Trophoblast cell (in vitro differentiated cells and primary cell): ENCODE data around the gene JAKMIP3.

Source experiments
- DNase-seq, 2 donors: peaks; one replicate each; pipeline ENCODE4 v3.0.0-alpha.2; 2016
- H2AFZ ChIP-seq: 2 replicates; pipeline ENCODE4 v1.6.1; 2013; ENCODE audit warnings: low read length, moderate library complexity, mild to moderate bottlenecking; ENCODE audit not compliant: insufficient read depth, poor library complexity
- H2AK5ac ChIP-seq: 2 replicates; pipeline ENCODE4 v1.6.1; 2013; ENCODE audit warnings: mild to moderate bottlenecking, low read length
- H2BK120ac ChIP-seq: 2 replicates; pipeline ENCODE4 v1.6.1; 2013; ENCODE audit warnings: low read length, mild to moderate bottlenecking, moderate library complexity; ENCODE audit not compliant: insufficient read depth, poor library complexity
- H2BK12ac ChIP-seq: 2 replicates; pipeline ENCODE4 v1.6.1; 2013; ENCODE audit warnings: mild to moderate bottlenecking, low read length, moderate library complexity
- H2BK5ac ChIP-seq: 2 replicates; pipeline ENCODE4 v1.6.1; 2013; ENCODE audit warnings: low read length, low read depth, moderate library complexity, mild to moderate bottlenecking; ENCODE audit not compliant: poor library complexity
- H3K14ac ChIP-seq: 2 replicates; pipeline ENCODE4 v1.6.1; 2013; ENCODE audit warnings: mild to moderate bottlenecking, low read length
- H3K18ac ChIP-seq: 2 replicates; pipeline ENCODE4 v1.6.1; 2013; ENCODE audit warnings: mild to moderate bottlenecking, low read length
- H3K23ac ChIP-seq: 2 replicates; pipeline ENCODE4 v1.6.1; 2013; ENCODE audit warnings: low read length
- H3K27ac ChIP-seq: 2 replicates; pipeline ENCODE4 v1.5.1; 2013; ENCODE audit warnings: low read depth, mild to moderate bottlenecking, inconsistent platforms, low read length, moderate library complexity
- H3K27me3 ChIP-seq: 2 replicates; pipeline ENCODE4 v1.6.1; 2013; ENCODE audit warnings: inconsistent platforms, mild to moderate bottlenecking, low read length, moderate library complexity; ENCODE audit not compliant: insufficient read depth
- H3K36me3 ChIP-seq, 2 experiments: 1 replicate in 1 of 2; 2 replicates in 1 of 2; pipeline ENCODE4 v1.6.1; 2013; ENCODE audit warnings: low read length in 2 of 2, mild to moderate bottlenecking in 2 of 2, moderate library complexity in 1 of 2; ENCODE audit not compliant: insufficient read depth in 2 of 2, control insufficient read depth in 1 of 2
- H3K4ac ChIP-seq: 2 replicates; pipeline ENCODE4 v1.6.1; 2013; ENCODE audit warnings: low read depth, mild to moderate bottlenecking, low read length, moderate library complexity
- H3K4me1 ChIP-seq, 2 experiments: 1 replicate in 1 of 2; 2 replicates in 1 of 2; pipeline ENCODE4 v1.6.1; 2013; ENCODE audit warnings: low read length in 2 of 2, mild to moderate bottlenecking in 2 of 2, moderate library complexity in 1 of 2; ENCODE audit not compliant: insufficient read depth in 2 of 2, control insufficient read depth in 1 of 2
- H3K4me2 ChIP-seq: 2 replicates; pipeline ENCODE4 v1.6.1; 2013; ENCODE audit warnings: inconsistent platforms, mild to moderate bottlenecking, low read length, moderate library complexity
- H3K4me3 ChIP-seq: 2 replicates; pipeline ENCODE4 v1.5.1; 2013; ENCODE audit warnings: mild to moderate bottlenecking, low read depth, low read length, inconsistent platforms
- H3K79me1 ChIP-seq: one replicate; pipeline ENCODE4 v1.6.1; 2013; ENCODE audit warnings: low read length
- H3K79me2 ChIP-seq: 2 replicates; pipeline ENCODE4 v1.6.1; 2013; ENCODE audit warnings: low read length, mild to moderate bottlenecking; ENCODE audit not compliant: control insufficient read depth, insufficient read depth, poor library complexity
- H3K9ac ChIP-seq: 2 replicates; pipeline ENCODE4 v1.6.1; 2013; ENCODE audit warnings: mild to moderate bottlenecking, low read length
- H3K9me3 ChIP-seq: 2 replicates; pipeline ENCODE4 v1.6.1; 2013; ENCODE audit warnings: low read depth, mild to moderate bottlenecking, control low read depth, inconsistent platforms, low read length; ENCODE audit not compliant: insufficient read depth
- H4K12ac ChIP-seq: 2 replicates; pipeline ENCODE4 v1.6.1; 2013; ENCODE audit warnings: low read depth, mild to moderate bottlenecking, low read length, moderate library complexity
- H4K8ac ChIP-seq: 2 replicates; pipeline ENCODE4 v1.6.1; 2013; ENCODE audit warnings: low read depth, mild to moderate bottlenecking, low read length, moderate library complexity
- H4K91ac ChIP-seq: one replicate; pipeline ENCODE4 v1.6.1; 2013; ENCODE audit warnings: low read depth, mild to moderate bottlenecking, low read length, moderate library complexity
- WGBS: extraction: QIAGEN DNeasy Blood & Tissue Kit; methylation state at CpG from one replicate; pipeline ENCODE4 v1.1.7; 2013; ENCODE audit warnings: missing lambda C conversion rate; ENCODE audit not compliant: insufficient read length, insufficient coverage; ENCODE audit errors: extremely low coverage; 5-methylcytosine and 5-hydroxymethylcytosine counted together

The JAKMIP3 gene

GRCh38 chr10:132111121-132111731 lies 45.5 kb downstream of the JAKMIP3 start:
- no peak overlapping the region for H2BK5ac ChIP-seq
- no peak overlapping the region for H2AK5ac ChIP-seq
- H2AFZ ChIP-seq: no peak overlapping the region
- peaks cover 2% of the 10 kb centered on the region for H3K9me3 ChIP-seq
- H3K79me2 ChIP-seq: no peaks in the 10 kb centered on the region
- no peaks in the 10 kb centered on the region for H3K4me1 ChIP-seq
- H4K91ac ChIP-seq: no peak overlapping the region
- no peak overlapping the region for H3K4me2 ChIP-seq
- no peak overlapping the region for H4K12ac ChIP-seq
- H3K4ac ChIP-seq: no peak overlapping the region
- H3K23ac ChIP-seq: no peak overlapping the region
- H3K27me3 ChIP-seq: no peaks in the 10 kb centered on the region
- no peaks in the 10 kb centered on the region for H3K79me1 ChIP-seq
- H3K4me3 ChIP-seq: no peak overlapping the region
- no peak for DNase-seq
- no peak overlapping the region for H2BK120ac ChIP-seq
- no peak overlapping the region for H3K27ac ChIP-seq
- H4K8ac ChIP-seq: no peak overlapping the region
- no peak overlapping the region for H3K14ac ChIP-seq
- H3K36me3 ChIP-seq: no peaks in the 10 kb centered on the region
- no peak overlapping the region for H3K18ac ChIP-seq
- H2BK12ac ChIP-seq: no peak overlapping the region
- H3K9ac ChIP-seq: no peak overlapping the region
- WGBS: no CpG with 5 or more reads among the region's 14 CpGs

DNA sequence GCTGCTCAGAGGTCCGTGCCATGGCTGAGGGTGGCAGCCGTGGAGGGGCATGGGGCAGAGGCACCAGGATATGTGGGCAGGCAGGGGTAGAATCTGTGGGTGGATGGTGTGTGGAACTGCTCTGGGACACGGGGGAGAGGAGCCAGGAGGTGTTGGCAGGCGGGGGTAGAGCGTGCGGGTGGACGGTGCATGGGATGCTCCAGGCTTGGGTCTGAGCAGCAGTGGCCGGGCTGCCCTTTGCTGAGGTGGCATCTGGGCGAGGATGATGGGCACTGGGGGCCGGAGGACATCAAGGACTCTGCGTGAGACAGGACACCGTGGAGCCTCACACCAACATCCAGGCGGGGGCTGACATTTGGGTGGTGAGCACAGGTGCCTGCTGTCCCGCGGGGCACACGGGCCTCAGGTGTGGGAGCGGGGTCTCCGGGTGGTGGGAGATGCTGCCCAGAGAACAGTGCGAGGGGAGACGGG lies 46.2 kb downstream of the JAKMIP3 start:
- Histone ChIP-seq H2BK12ac (no peak overlapping the region), H3K4me2 (no peak overlapping the region), H3K79me2 (no peaks in the 10 kb centered on the region), H3K23ac (no peak overlapping the region), H2AFZ (no peak overlapping the region), H4K8ac (no peak overlapping the region), H4K12ac (no peak overlapping the region), H3K4me3 (no peak overlapping the region), H2BK5ac (no peak overlapping the region), H3K4ac (no peak overlapping the region), H3K4me1 (no peaks in the 10 kb centered on the region), H3K36me3 (no peaks in the 10 kb centered on the region), H2AK5ac (no peak overlapping the region), H3K18ac (no peak overlapping the region), H3K9me3 (peaks cover 2% of the 10 kb centered on the region), H4K91ac (no peak overlapping the region), H3K14ac (no peak overlapping the region), H3K27me3 (no peaks in the 10 kb centered on the region), H3K9ac (no peak overlapping the region), H3K27ac (no peak overlapping the region), H3K79me1 (no peaks in the 10 kb centered on the region), H2BK120ac (no peak overlapping the region)
- no CpG with 5 or more reads among the region's 20 CpGs for WGBS
- DNase-seq: no peak

DNA sequence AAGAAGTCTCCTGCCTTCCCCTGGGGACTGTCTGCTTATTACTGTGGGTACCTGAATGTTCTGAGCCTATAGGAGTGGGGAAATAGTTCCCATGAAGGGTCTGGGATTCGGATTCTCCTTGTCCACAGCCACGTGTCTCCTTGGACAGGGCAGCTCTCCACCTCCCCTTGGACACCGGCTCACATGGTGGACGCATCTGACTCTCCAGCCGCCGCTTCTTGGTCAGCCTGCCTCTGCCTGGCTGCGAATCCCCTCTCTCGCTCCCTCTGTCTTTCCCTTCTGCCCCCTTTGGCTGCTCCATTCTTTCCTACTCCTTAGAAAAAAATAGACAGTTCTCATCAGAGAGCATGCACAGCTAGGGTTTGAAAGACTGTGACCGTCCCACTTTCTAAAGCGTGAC lies 46.9 kb downstream of the JAKMIP3 start:
- no peak overlapping the region for H3K14ac ChIP-seq
- H3K23ac ChIP-seq: no peak overlapping the region
- H3K4me3 ChIP-seq: no peak overlapping the region
- H2BK12ac ChIP-seq: no peak overlapping the region
- no peak overlapping the region for H3K18ac ChIP-seq
- no peak for DNase-seq
- no peak overlapping the region for H3K4me2 ChIP-seq
- H4K91ac ChIP-seq: no peak overlapping the region
- H4K8ac ChIP-seq: no peak overlapping the region
- no peaks in the 10 kb centered on the region for H3K36me3 ChIP-seq
- H2BK120ac ChIP-seq: no peak overlapping the region
- no peaks in the 10 kb centered on the region for H3K27me3 ChIP-seq
- H3K4me1 ChIP-seq: no peaks in the 10 kb centered on the region
- no peak overlapping the region for H3K9ac ChIP-seq
- H4K12ac ChIP-seq: no peak overlapping the region
- H2AFZ ChIP-seq: no peak overlapping the region
- H3K9me3 ChIP-seq: peaks cover 2% of the 10 kb centered on the region
- H2AK5ac ChIP-seq: no peak overlapping the region
- no peak overlapping the region for H3K4ac ChIP-seq
- H3K79me2 ChIP-seq: no peaks in the 10 kb centered on the region
- H2BK5ac ChIP-seq: no peak overlapping the region
- no peaks in the 10 kb centered on the region for H3K79me1 ChIP-seq
- WGBS: no CpG with 5 or more reads among the region's 10 CpGs
- no peak overlapping the region for H3K27ac ChIP-seq

GRCh38 chr10:132113206-132113605 lies 47.5 kb downstream of the JAKMIP3 start:
- Histone ChIP-seq H3K9me3 (peaks cover 2% of the 10 kb centered on the region), H3K36me3 (no peaks in the 10 kb centered on the region), H4K8ac (no peak overlapping the region), H3K27me3 (no peaks in the 10 kb centered on the region), H3K27ac (no peak overlapping the region), H2BK120ac (no peak overlapping the region), H4K91ac (no peak overlapping the region), H2BK12ac (no peak overlapping the region), H2BK5ac (no peak overlapping the region), H3K4me2 (no peak overlapping the region), H3K23ac (no peak overlapping the region), H3K18ac (no peak overlapping the region), H3K14ac (no peak overlapping the region), H3K9ac (no peak overlapping the region), H3K4me1 (no peaks in the 10 kb centered on the region), H3K79me1 (no peaks in the 10 kb centered on the region), H3K4ac (no peak overlapping the region), H2AK5ac (no peak overlapping the region), H2AFZ (no peak overlapping the region), H4K12ac (no peak overlapping the region), H3K4me3 (no peak overlapping the region), H3K79me2 (no peaks in the 10 kb centered on the region)
- no CpG with 5 or more reads among the region's 6 CpGs for WGBS
- no peak for DNase-seq
